Neural cell (in vitro differentiated cells): ENCODE results near the gene UCK1. TPM values are rescaled to one million over a fixed set of nuclear protein-coding genes. Genes with fewer than 3 reads are reported as not detected.

Source experiments
- H2AFZ ChIP-seq: fragments of 200-600, 300-800 bp; sonication (generic), shearing (Covaris generic); 2 replicates; pipeline ENCODE4 v1.6.0; 2014; ENCODE audit warnings: low read depth, mild to moderate bottlenecking, antibody characterized with exemption, low read length, moderate library complexity
- H3F3A ChIP-seq: fragments of 200-600 bp; shearing (Covaris generic); 2 replicates; pipeline ENCODE4 v1.6.1; 2016; ENCODE audit warnings: mild to moderate bottlenecking, moderate library complexity, mixed read lengths, antibody characterized with exemption, low read length; ENCODE audit not compliant: insufficient read depth, poor library complexity, severe bottlenecking
- H3K27ac ChIP-seq: fragments of 200-600, 300-800 bp; sonication (generic), shearing (Covaris generic); 2 replicates; pipeline ENCODE4 v1.5.1; 2014; ENCODE audit warnings: mild to moderate bottlenecking, low read length, moderate library complexity
- H3K27me3 ChIP-seq: fragments of 300-800, 200-600 bp; sonication (generic), shearing (Covaris generic); 2 replicates; pipeline ENCODE4 v1.6.0; 2014; ENCODE audit warnings: mild to moderate bottlenecking, low read depth, low read length, moderate library complexity; ENCODE audit not compliant: insufficient read depth
- H3K36me3 ChIP-seq: fragments of 300-800, 200-600 bp; sonication (generic), shearing (Covaris generic); 2 replicates; pipeline ENCODE4 v1.5.1; 2014; ENCODE audit warnings: mild to moderate bottlenecking, antibody characterized with exemption, low read length, moderate library complexity; ENCODE audit not compliant: insufficient read depth
- H3K4me2 ChIP-seq: fragments of 300-800, 200-600 bp; sonication (generic), shearing (Covaris generic); 2 replicates; pipeline ENCODE4 v1.6.0; 2014; ENCODE audit warnings: mild to moderate bottlenecking, low read length
- H3K4me3 ChIP-seq: fragments of 300-800, 200-600 bp; sonication (generic), shearing (Covaris generic); 2 replicates; pipeline ENCODE4 v1.5.1; 2014; ENCODE audit warnings: mild to moderate bottlenecking, low read length, moderate library complexity
- H3K79me2 ChIP-seq: fragments of 200-600 bp; shearing (Covaris generic); replicated peaks from 2 replicates; pipeline ENCODE4 v1.6.0; 2014; ENCODE audit warnings: mild to moderate bottlenecking, low read length, moderate library complexity; ENCODE audit not compliant: insufficient read depth
- H3K9ac ChIP-seq: fragments of 300-800, 200-600 bp; sonication (generic), shearing (Covaris generic); 2 replicates; pipeline ENCODE4 v1.6.1; 2016; ENCODE audit warnings: mild to moderate bottlenecking, low read length, mixed read lengths
- H3K9me2 ChIP-seq: fragments of 200-600 bp; shearing (Covaris generic); 2 replicates; pipeline ENCODE4 v1.6.1; 2016; ENCODE audit warnings: mild to moderate bottlenecking, low read length, mixed read lengths; ENCODE audit not compliant: insufficient read depth
- H3K9me3 ChIP-seq: fragments of 200-600, 300-800 bp; sonication (generic), shearing (Covaris generic); 2 replicates; pipeline ENCODE4 v1.6.1; 2016; ENCODE audit warnings: mild to moderate bottlenecking, mixed run types, low read length, moderate library complexity, mixed read lengths
- H4K20me1 ChIP-seq: fragments of 200-600 bp; shearing (Covaris generic); 2 replicates; pipeline ENCODE4 v1.6.1; 2016; ENCODE audit warnings: mild to moderate bottlenecking, mixed run types; ENCODE audit not compliant: insufficient read depth
- CTCF ChIP-seq: fragments of 450-650 bp; IDR thresholded peaks from 2 replicates; pipeline ENCODE4 v1.5.1; 2014; ENCODE audit warnings: antibody characterized with exemption, mild to moderate bottlenecking, moderate library complexity; ENCODE audit not compliant: poor library complexity, severe bottlenecking
- EP300 ChIP-seq: fragments of 450-650 bp; conservative IDR thresholded peaks from 2 replicates; pipeline ENCODE4 v1.6.1; 2014; ENCODE audit warnings: antibody characterized with exemption, mild to moderate bottlenecking, moderate library complexity; ENCODE audit not compliant: poor library complexity, severe bottlenecking
- EZH2 ChIP-seq: fragments of 200-600, 300-800 bp; shearing (Covaris generic), sonication (generic); IDR thresholded peaks from 2 replicates; pipeline ENCODE4 v1.6.1; 2014; ENCODE audit warnings: antibody characterized with exemption, low read length, borderline replicate concordance, mild to moderate bottlenecking; ENCODE audit not compliant: insufficient read depth, poor library complexity, severe bottlenecking
- MXI1 ChIP-seq: fragments of 450-650 bp; conservative IDR thresholded peaks from 2 replicates; pipeline ENCODE4 v1.6.1; 2014; ENCODE audit warnings: antibody characterized with exemption, mild to moderate bottlenecking; ENCODE audit not compliant: poor library complexity, severe bottlenecking
- POLR2AphosphoS5 ChIP-seq: IDR thresholded peaks from 2 replicates; pipeline ENCODE4 v1.6.1; 2012
- RAD21 ChIP-seq: fragments of 450-650 bp; conservative IDR thresholded peaks from 2 replicates; pipeline ENCODE4 v1.6.1; 2014; ENCODE audit warnings: antibody characterized with exemption, mild to moderate bottlenecking, moderate library complexity
- REST ChIP-seq: IDR thresholded peaks from 2 replicates; pipeline ENCODE4 v1.6.1; 2012; ENCODE audit warnings: borderline replicate concordance
- SMC3 ChIP-seq: fragments of 450-650 bp; conservative IDR thresholded peaks from 2 replicates; pipeline ENCODE4 v1.6.1; 2014; ENCODE audit warnings: antibody characterized with exemption, mild to moderate bottlenecking, moderate library complexity; ENCODE audit not compliant: poor library complexity
- TAF1 ChIP-seq: IDR thresholded peaks from 2 replicates; pipeline ENCODE4 v1.6.1; 2012; ENCODE audit warnings: low read depth
- polyA plus RNA-seq: library from polyadenylated mRNA; depleted of rRNA; stranded (reverse); fragments of >200 nt; gene quantifications from 2 replicates; pipeline ENCODE4 v1.2.3, GENCODE V29; 2014

The UCK1 gene
- polyA plus RNA-seq, 1 donor from 2014 or later, result 45.9 TPM

GRCh38 chr9:131562032-131562959 is 31.2 kb upstream of the UCK1 start:
- H3K27me3 ChIP-seq, result no peaks in the 10 kb centered on the region
- no peak overlapping the region for H3K4me2 ChIP-seq
- no peak overlapping the region for H2AFZ ChIP-seq
- H3F3A ChIP-seq, result no peaks in the 10 kb centered on the region
- no peaks in the 10 kb centered on the region for H4K20me1 ChIP-seq
- TF ChIP-seq CTCF (no peak), EZH2 (no peak), REST (no peak), MXI1 (no peak), POLR2AphosphoS5 (no peak), RAD21 (no peak), TAF1 (no peak), EP300 (no peak), SMC3 (no peak)
- H3K27ac ChIP-seq, result no peak overlapping the region
- no peaks in the 10 kb centered on the region for H3K79me2 ChIP-seq
- no peak overlapping the region for H3K9ac ChIP-seq
- H3K9me2 ChIP-seq, result no peaks in the 10 kb centered on the region
- no peak overlapping the region for H3K4me3 ChIP-seq
- H3K9me3 ChIP-seq, result no peaks in the 10 kb centered on the region
- no peaks in the 10 kb centered on the region for H3K36me3 ChIP-seq

- no peaks in the 10 kb centered on the region for H3K9me2 ChIP-seq
- no peak overlapping the region for H3K27ac ChIP-seq
- H2AFZ ChIP-seq, result no peak overlapping the region
- no peaks in the 10 kb centered on the region for H3K9me3 ChIP-seq
- no peaks in the 10 kb centered on the region for H3K36me3 ChIP-seq
- H3K9ac ChIP-seq, result no peak overlapping the region
- peaks cover 15% of the 10 kb centered on the region for H3K27me3 ChIP-seq
- TF ChIP-seq POLR2AphosphoS5 (no peak), EP300 (no peak), MXI1 (no peak), CTCF (no peak)
- no peak overlapping the region for H3K4me3 ChIP-seq
- no peaks in the 10 kb centered on the region for H4K20me1 ChIP-seq
- no peak overlapping the region for H3K4me2 ChIP-seq
- H3F3A ChIP-seq, result no peaks in the 10 kb centered on the region
- no peaks in the 10 kb centered on the region for H3K79me2 ChIP-seq
Observed at GRCh38 chr9:131559421-131560000, 28.4 kb upstream of the UCK1 start.
